ENCODE data around the gene PMP22.

DNA sequence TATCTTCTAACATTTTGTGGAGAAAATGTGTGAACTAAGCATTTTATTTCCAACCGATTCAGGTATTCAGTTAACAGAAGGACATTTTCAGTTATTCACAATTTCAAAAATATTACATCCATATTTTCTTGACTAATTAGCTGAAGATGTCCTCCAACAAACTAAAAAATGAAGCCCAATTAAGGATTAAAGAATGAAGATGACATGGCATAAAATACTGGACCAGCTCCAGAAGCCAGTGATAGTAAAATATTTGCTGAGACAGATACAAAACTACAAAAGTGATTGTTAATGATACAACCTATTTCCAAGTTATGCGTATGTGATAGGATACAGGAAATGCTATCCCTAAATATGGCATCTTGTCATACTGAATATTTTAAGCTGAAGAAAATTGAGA is 48.6 kb downstream of the PMP22 start:
- TF ChIP-seq, protein P1, sequence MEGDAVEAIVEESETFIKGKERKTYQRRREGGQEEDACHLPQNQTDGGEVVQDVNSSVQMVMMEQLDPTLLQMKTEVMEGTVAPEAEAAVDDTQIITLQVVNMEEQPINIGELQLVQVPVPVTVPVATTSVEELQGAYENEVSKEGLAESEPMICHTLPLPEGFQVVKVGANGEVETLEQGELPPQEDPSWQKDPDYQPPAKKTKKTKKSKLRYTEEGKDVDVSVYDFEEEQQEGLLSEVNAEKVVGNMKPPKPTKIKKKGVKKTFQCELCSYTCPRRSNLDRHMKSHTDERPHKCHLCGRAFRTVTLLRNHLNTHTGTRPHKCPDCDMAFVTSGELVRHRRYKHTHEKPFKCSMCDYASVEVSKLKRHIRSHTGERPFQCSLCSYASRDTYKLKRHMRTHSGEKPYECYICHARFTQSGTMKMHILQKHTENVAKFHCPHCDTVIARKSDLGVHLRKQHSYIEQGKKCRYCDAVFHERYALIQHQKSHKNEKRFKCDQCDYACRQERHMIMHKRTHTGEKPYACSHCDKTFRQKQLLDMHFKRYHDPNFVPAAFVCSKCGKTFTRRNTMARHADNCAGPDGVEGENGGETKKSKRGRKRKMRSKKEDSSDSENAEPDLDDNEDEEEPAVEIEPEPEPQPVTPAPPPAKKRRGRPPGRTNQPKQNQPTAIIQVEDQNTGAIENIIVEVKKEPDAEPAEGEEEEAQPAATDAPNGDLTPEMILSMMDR (IDR thresholded peaks at IDR 0.05): no peak
- TF ChIP-seq EP300 (IDR thresholded peaks at IDR 0.05): no peak

All from upper lobe of left lung (tissue), 4 donors.